ENCODE measurements around the gene SPRYD7. TPM values are rescaled to one million over a fixed set of nuclear protein-coding genes. Genes with fewer than 3 reads are reported as not detected.
"Not testable (repeated sequence)": the region's sequence is repeated elsewhere in the genome, so short reads cannot be mapped to it uniquely, and the experiment has no call there.

Gene SPRYD7
- 6.9 and 8.7 TPM in 2 replicates for total RNA-seq
- 11.8 TPM for polyA plus RNA-seq (2012)

GRCh38 chr13:49936075-49936967 lies at the start of gene SPRYD7:
Gene SPRYD7, minus strand, starts transcription at chr13:49936340. Its CDS starts 105 bp downstream, at chr13:49936235.
- DNase-seq (ENCODE audit: low read depth): peak; percentile 98

GRCh38 chr13:49985129-49985528 lies 49.0 kb upstream of the SPRYD7 start:
- peak; percentile 32 for DNase-seq (ENCODE audit: low read depth)

GRCh38 chr13:49980266-49980665 lies 44.1 kb upstream of the SPRYD7 start:
- DNase-seq (ENCODE audit: low read depth): no peak

- no peak for DNase-seq (ENCODE audit: low read depth)
Observed at GRCh38 chr13:49977992-49978391, 41.9 kb upstream of the SPRYD7 start.

GRCh38 chr13:49976314-49977258 lies 40.4 kb upstream of the SPRYD7 start:
- peak; percentile 75 for DNase-seq (ENCODE audit: low read depth)

GRCh38 chr13:49975826-49976225 lies 39.7 kb upstream of the SPRYD7 start:
- DNase-seq (ENCODE audit: low read depth): no peak

GRCh38 chr13:49972709-49973108 lies 36.6 kb upstream of the SPRYD7 start:
- DNase-seq (ENCODE audit: low read depth): no peak

- DNase-seq (ENCODE audit: low read depth): no peak
Observed at GRCh38 chr13:49967456-49967855, 31.3 kb upstream of the SPRYD7 start.

- no peak for DNase-seq (ENCODE audit: low read depth)
Observed at GRCh38 chr13:49958321-49958720, 22.2 kb upstream of the SPRYD7 start.

- DNase-seq (ENCODE audit: low read depth): no peak
Observed at GRCh38 chr13:49956131-49956530, 20.0 kb upstream of the SPRYD7 start.

GRCh38 chr13:49954674-49955455 lies 18.7 kb upstream of the SPRYD7 start:
- peak; percentile 75 for DNase-seq (ENCODE audit: low read depth)

GRCh38 chr13:49953560-49953959 lies 17.4 kb upstream of the SPRYD7 start:
- no peak for DNase-seq (ENCODE audit: low read depth)

GRCh38 chr13:49951754-49952535 lies 15.8 kb upstream of the SPRYD7 start:
- no peak for DNase-seq (ENCODE audit: low read depth)

- DNase-seq (ENCODE audit: low read depth): not testable (repeated sequence)
Observed at GRCh38 chr13:49948777-49949270, 12.7 kb upstream of the SPRYD7 start.

GRCh38 chr13:49939321-49939720 lies 3.2 kb upstream of the SPRYD7 start:
- DNase-seq (ENCODE audit: low read depth): no peak

GRCh38 chr13:49938921-49939320 lies 2.8 kb upstream of the SPRYD7 start:
- DNase-seq (ENCODE audit: low read depth): no peak

GRCh38 chr13:49938314-49938713 lies 2.2 kb upstream of the SPRYD7 start:
- peak; percentile 64 for DNase-seq (ENCODE audit: low read depth)

GRCh38 chr13:49936968-49937273 lies 781 bp upstream of the SPRYD7 start:
- DNase-seq (ENCODE audit: low read depth): peak; percentile 17

- DNase-seq (ENCODE audit: low read depth): peak; percentile 56
Observed at GRCh38 chr13:49935171-49936074, 717 bp downstream of the SPRYD7 start.
